Fibroblast of skin of right biceps (primary cell): ENCODE measurements around the gene IKZF5.

Experiments
- DNase-seq: peaks from one replicate; pipeline ENCODE4 v3.0.0-alpha.2; 2013

Gene IKZF5

DNA sequence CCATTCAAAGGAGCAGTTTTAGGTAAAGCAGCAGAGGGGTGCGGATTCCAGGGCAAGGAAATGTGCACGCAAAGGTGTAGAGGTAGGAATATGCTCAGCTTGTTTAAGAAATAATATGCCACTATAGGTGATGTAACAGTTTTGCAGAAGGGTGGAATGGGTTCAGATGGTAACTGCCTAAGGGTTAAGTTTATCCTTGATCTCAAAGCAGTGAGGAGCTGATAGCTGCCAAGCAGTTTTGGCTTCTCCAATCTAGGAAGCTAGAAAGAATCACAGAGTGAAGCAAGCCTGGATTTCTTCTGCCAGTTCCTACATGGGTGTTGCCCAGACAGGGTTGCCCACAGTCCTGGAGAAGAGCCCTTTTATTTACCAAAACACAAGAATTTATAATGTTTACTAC lies 6.2 kb upstream of the IKZF5 start:
- DNase-seq = no peak

DNA sequence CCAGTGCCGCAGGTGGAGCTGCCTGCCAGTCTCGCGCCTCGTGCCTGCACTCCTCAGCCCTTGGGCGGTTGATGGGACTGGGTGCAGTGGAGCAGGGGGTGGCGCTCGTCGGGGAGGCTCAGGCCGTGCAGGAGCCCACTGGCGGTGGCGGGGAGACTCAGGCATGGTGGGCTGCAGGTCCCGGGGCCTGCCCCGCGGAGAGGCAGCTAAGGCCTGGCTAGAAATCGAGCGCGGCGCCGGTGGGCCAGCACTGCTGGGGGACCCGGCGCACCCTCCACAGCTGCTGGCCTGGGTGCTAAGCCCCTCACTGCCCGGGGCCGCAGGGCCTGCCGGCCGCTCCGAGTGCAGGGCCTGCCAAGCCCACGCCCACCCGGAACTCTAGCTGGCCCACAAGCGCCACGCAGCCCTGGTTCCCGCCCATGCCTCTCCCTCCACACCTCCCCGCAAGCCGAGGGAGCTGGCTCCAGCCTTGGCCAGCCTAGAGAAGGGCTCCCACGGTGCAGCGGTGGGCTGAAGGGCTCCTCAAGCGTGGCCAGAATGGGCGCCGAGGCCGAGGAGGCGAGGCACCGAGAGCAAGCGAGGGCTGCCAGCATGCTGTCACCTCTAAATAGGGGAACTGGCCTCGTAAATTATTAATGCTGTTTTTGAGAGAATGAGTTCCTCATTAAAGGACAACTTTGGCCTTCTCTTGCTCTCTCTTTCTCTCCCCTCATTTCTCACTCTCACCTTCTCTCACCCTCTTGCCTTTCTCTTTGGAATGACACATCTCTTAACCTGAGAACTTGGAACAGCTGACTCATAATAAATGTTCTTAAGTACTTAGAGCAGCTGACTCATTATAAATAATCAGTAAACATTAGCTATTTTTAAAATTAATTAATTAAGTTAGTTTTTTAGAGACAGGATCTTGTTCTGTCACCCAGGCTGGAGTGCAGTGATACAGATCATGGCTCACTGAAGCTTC lies 5.1 kb upstream of the IKZF5 start:
- DNase-seq = no peak

DNA sequence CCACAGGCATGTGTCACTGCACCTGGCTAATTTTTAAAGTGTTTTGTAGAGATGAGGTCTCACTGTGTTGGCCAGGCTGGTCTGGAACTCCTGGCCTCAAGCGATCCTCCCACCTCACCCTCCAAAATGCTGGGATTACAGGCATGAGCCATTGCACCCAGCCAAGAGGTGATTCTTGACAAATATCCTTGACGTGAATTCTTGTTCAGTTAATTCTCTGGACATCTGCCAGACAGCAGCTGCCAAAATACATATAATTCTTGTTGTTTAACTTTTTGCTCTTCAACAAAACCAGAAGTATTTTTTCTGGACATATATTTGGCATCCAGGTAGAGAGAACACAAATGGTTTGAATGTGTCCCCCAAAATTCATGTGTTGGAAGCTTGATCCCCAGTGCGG lies 3.4 kb upstream of the IKZF5 start:
- no peak for DNase-seq

DNA sequence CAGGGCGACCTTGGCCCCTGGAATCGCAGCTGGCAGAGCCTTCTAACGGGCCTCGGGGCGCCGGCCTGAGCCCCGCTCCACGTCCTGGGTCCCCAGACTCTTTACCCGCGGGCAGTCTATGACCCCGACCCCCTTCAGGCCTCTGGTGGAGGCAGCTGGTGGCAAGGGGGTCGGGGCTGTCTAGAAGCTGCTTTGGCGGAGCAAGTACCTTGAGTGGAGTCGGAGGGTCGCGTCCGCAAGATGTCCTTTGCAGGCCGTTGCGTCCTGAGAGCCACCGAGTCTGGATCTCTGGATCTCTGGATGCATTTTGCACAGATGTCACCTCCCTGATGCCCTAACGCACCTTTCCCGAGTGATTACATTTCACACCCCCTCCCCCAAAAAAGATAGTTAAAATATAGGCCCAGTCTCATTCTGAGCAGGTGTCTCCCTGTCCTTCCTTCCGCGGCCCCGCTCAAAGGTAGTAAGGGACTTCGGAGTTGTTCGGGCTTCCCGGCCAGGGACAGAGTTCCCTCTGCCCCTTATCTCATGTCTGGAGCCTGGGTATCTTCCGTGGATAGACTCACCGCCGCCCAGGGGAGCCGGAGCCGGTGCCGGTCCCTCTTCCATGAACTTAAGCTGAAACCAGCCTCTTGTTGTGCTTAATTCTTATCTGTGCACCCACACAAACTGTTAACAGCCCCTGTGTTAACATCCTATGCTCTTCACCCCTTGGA lies 668 bp upstream of the IKZF5 start:
- no peak for DNase-seq

DNA sequence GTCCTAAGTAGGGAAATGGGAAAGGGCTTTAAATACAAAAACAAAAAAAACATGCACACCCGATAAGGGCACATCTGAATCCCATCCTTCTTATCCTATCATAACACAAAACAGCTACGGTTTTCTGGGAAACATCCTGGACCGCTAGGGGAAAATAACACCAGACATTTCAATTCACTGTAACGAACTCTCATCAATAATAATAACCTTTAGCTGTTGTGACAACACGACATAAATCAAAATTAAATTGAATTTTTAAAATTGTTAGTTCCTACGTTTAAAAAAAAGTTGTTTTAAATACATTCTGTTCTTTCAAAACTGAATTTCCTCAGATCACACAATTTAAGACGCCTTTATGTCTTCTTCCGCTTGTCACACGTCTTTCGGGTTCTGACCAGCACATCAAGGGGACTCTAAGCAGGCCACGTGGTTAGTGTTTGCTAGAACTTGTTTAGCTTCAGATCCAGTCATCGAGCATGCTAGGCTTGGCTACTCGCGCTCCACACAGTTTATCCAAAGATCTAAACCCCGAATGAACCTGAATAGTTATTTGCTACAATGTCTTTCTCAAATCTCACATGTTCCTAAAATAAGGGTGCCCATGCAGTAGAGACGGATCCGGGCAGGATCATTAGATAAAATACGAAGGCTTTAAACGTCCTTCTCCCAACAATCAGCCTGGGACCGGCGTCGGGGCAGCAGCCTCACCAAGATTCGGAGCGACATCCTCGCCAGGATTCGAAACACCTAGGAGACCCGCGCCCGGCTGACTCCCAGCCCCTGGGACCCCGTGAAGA lies 839 bp downstream of the IKZF5 start:
- DNase-seq = peak; percentile 35

DNA sequence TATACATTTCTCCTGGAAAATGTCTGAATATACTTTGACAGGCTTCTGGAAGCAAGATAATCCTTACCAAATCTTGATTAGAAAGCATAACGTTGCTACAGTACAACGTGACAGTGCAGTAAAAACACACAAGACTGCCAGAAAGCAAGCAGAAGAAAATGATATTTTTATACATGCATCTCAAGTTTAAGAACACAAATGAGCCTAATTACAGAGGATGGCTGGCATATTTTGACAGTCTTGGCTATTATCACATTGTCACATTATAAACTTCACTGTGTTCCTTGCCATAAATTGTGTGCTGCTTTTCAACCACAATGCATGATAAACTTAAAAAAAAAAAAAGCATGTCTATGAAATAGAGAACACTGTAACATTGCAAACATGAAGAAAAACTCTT lies 4.3 kb downstream of the IKZF5 start:
- no peak for DNase-seq

DNA sequence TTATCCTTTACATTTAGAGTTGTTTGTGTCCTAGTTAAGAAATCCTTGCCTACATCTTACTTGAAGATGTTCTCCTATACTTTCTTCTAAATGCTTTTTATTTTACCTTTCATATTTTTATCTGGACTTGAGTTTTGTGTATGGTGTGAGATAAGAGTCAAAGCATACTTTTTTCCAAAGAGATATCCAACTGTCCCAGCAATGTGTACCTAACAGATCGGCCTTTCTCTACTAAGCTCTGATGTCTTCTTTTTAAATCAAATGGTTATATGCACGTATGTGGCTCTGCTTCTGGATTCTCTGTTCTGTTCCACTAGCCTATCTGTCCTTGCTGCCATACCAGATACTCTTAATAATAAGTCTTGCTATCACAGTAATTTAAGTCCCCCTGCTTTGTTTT lies 7.2 kb downstream of the IKZF5 start:
- DNase-seq = no peak

DNA sequence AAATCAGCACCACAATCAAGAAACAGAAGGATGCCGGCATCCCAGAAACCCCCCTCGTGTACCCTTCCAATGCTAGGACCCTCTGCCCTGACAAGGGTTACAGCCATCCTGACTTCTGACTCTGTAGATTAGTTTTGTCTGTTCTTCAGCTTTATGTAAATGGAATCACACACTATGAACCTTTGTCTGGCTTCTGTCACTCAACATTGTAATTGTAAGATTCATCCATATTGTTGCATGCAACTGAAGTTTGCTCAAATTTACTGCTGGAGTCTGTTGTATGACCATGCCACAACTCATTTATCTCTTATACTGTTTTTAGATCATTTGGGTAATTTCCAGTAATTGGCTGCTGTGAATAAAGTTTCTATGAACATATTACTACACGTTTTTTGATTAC lies 8.4 kb downstream of the IKZF5 start:
- no peak for DNase-seq

DNA sequence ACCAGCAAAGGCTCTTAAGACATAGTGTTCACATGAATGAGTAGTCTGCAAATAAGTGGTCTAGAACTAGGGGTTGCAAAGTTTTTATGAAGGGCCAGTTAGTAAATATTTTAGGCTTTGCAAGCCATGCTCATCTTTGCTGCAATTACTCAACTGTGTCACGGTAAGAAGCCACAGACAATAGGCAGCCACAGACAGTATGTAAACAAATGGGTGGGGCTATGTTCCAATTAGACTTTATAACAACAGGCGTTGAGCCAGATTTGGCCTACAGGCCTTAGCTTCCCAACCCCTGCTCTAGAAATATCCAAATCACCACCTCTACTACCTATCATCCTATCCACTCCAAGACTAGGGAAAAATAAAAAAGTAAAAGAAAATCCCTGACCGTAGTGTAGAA lies 9.2 kb downstream of the IKZF5 start:
- no peak for DNase-seq

DNA sequence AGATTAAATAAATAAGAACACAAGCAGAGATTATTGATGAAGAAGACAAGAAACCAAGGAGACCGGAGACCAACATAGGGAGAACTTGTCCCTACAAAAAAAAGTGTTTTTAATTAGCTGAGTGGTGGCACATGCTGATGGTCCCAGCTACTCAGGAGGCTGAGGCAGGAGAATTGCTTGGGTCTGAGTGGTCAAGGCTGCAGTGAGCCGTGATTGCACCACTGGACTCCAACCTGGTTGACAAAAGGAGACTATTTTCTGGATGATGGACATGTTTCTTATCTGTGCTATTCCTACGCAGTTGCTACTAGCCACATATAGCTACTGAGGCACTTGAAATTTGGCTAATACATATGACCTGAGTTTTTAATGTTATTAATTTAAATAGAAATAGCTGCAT lies 9.7 kb downstream of the IKZF5 start:
- no peak for DNase-seq

DNA sequence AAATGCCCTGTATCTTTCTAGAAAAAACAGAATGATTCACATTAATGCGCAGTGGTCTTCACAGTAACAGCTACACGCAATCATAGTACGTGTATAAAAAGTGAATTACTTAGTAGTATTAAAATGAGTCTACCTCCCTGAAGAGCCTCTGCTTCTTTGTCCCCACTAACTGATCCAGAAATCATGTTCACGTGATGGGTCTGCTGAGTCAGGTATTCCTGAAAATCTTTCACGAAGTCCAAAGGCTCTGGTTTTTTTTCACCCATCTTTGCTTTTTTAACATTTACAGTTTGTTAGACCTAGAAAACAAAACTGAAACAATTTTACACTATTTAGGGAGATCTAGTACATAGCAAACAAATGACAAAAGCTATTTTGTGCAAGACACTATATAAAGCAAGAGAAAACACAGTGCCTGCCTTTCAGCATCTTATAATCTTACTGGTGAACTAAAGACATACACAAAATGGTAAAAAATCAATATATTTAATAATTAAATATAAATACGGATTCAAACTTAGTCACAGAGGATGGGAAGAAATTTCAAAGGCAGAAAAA lies 10.2 kb downstream of the IKZF5 start:
- DNase-seq = no peak

DNA sequence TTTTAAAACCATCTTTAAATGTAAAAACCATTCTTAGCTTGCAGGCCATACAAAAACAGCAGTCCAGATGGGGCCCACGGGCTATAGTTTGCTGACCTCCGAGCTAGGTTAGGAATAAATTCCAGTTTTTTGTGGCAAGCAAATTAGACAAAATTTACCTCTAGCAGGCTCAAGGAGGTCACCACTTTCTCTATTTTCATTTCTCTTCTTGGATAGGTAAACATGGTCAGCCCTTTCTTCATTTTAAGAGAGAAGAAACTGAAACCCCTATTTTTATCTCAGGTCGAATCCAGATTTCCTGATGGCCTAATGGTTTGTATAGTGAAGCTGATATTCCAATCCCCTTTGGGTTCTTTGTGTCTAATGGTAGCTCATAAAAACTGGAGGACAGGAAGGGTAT lies 10.7 kb downstream of the IKZF5 start:
- no peak for DNase-seq

DNA sequence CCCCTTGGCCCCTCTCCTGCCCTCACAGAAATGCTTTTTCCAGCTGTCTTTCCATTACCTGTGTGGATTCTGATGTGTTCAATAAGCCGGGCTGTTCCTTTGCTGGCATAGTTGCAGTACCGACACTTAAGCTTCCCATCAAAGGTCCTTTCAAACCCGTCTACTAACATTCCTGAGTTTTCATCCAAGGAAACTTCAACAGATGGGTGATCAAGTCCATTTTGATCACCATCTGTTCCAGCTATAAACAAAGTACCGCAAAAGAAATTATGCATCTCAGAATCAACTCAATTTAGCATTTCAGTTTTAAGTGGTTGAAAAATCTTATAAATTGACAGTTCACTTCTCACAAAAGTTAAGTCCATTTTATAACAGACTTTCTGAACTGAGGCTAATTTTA lies 12.7 kb downstream of the IKZF5 start:
- no peak for DNase-seq

DNA sequence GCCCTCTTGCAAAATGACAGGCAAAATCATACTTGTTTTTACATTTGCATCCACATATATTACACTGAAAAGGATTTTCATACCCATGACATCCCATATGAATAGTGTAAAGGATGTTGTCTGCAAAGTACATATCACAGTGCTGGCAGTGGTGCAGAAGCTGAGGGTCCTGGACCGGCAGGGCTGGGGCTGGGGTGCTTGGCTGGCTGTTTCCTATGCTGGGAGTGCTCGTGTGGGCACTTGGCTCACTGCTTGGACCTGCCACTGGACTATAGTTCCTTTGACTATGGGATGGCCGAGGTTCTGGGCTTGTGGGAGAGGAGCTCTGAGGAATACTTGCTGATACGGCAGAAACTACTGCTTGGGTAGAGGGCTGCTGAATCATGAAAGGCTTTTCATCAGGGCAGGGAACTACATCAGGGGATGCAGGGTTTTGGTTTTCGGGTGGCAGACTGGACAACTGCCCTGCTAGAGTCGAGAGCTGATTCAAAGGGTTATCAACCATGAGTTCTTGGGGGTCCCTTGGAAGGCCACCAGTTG lies 14.7 kb downstream of the IKZF5 start:
- DNase-seq = no peak

DNA sequence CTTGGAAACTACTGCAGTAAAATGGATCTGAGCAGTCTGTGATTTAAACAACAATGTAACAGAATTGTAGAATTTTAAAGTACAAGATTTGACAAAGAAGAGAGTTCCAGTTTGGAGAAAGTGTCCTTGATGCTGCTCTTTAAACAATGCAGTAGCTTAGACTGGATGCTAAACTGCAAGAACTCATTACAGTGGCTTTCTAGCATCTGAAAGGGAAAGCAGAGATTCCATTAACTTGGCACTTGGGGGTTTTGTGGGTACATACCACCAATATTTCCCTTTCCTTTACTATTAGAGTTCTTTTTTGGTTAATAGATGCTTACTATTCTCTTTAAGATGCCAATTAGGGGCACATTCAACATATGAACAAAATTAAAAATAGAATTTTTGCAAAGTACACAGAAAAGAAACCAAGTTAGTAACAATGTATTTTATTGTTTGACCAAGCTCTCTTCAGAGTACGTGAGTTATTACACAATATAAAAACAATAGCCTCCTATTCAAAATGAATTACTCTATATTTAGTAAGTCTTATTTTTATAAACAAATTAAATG lies 16.5 kb downstream of the IKZF5 start:
- DNase-seq = no peak

DNA sequence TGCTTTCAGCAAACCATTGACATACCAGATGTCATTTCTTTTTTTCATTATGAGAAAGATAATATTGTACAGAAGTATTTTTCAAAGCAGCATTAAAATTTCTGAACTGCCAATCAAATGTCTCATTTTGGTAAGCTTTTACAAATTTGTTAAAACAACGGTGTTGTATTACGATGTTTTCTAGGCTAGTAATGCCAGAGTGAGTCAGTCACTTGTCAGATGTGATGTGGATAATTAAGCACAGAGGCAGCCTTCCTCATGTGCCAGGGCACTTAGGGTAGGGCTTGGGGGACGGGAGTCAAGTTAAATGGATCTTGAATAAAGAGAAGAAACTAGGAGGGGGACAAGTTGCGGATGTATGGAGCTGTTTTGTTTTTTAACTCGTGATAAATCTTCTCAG lies 18.3 kb downstream of the IKZF5 start:
- DNase-seq = peak; percentile 20

DNA sequence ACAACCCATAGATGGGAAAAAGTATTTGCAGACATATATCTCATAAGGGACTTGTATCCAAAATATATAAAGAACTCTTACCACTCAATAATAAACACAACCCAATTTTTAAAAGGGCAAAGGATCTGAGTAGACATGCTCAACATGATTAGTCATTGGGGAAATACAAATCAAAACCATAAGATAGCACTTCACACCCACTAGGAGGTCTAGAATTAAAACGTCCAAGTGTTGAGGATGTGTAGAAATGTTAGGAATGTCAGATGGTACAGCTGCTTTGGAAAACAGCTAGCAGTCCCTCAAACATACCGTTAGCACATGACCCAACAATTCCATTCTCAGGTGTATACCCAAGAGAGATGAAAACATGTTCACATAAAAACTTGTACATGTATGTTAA lies 20.1 kb downstream of the IKZF5 start:
- peak; percentile 31 for DNase-seq

DNA sequence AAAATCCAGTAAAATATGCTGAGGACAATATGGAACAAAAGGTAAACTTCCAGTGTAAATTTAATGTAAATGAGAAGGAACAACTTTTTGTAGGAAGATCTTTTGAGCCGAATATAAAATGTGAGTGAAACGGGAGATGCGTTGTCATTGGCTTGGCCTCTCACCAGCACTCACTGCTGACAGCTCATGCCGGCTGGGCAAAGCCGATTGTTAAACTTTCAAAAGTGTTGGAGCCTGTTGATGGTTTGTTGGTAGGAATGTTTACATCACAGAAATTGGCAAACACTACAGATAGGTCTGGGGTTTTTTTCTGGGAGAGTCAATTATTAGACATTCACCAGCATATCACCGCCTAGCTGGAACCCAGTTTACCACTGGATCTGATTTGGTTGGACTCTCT lies 22.3 kb downstream of the IKZF5 start:
- DNase-seq = no peak

DNA sequence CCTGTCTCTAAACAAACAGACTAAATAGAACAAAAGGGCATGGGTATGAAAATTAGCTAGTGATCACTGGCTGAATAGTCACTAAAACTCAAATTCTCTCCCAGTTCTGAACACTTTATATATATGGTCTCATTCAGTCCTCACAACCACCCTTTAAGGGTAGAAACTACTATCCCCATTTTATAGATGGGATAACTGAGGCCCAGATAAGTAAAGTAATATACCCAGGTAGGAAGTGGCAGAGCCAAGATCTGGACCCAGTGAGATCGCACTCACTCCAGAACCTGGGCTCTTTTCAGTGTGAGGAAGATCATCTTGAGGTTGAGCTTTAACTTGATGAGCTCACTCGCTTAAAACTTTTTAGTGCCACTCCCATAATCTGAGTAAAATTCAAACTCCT lies 23.9 kb downstream of the IKZF5 start:
- DNase-seq = no peak

DNA sequence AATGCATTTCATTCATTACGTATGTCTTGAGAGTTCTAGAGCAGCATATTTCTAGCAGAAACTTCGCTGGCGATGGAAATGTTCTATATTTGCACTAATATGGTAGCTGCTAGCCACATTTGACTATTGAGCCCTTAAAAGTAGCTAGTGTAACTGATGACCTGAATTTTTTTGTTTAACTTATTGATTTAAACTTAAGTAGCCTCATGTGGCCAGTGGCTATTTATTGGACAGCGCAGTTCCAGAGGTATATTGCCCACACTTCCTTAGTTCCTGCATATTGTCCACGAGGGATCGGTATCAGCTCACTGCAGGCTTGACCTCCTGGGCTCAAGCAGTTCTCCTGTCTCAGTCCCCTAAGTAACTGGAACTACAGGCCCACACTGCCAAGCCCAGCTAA lies 24.7 kb downstream of the IKZF5 start:
- DNase-seq = no peak

DNA sequence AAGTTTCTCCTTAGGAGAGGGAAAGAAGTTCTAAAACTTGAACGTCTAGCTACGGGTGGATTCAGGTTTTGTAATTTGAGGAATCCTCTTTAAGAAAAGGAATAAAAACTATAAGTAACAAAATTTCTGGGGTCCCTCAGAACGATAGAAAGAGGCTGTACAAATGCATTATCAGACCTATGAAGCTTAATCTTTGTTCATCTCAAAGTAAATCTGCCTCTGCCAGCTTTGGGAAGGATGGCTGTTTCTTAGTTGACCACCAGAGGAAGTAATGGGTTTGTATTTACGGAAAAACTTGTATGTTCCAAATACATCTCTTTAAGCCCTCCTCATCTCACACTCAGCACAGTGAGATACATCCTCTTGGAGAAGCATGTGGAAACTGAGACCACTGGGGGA lies 27.5 kb downstream of the IKZF5 start:
- peak; percentile 51 for DNase-seq

DNA sequence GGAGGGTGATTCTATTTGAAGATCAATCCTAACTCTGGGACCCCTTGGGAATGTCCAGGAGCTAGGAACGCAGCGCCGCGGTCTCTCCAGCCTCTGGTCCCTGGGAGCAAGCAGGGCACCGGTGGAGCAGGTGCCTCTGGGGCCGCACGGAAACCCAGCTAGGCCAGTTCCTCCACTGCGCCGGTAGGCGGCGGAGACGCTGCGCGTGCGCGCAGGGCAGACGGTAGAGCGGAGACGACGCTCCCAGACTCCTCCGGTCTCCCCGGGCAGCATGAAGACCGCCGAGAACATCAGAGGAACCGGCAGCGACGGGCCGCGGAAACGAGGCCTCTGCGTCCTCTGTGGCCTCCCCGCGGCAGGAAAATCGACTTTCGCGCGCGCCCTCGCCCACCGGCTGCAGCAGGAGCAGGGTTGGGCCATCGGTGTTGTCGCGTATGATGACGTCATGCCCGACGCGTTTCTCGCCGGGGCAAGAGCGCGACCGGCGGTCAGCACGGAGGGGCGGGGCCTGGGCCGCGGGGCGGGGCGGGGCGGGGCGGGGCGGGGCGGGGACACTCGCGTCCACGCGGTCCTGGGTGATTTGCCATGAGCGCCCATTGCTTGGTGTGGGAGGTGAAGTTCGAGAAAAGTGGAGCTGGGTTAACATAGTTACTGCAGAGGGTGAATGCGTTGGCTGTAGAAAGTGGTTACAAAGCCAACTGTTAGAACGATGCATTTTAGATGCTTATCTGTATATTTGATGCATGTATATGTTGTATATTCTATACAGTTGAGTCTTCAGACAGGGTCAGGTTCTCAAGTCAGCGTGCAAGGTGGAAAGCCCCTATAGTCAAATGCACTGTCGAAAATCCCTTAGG lies 28.2 kb downstream of the IKZF5 start, which contains the start of gene PSTK:
Gene PSTK (plus strand): TSS at position 193 of the 857 bp plus-strand sequence. CDS start 79 bp downstream, at position 272.
- DNase-seq = peak; percentile 92
